Hindlimb muscle (tissue), 1 donor: ENCODE results near the gene PINLYP. TPM values are rescaled to one million over a fixed set of nuclear protein-coding genes. Genes with fewer than 3 reads are reported as not detected.
"Not testable (repeated sequence)": the region's sequence is repeated elsewhere in the genome, so short reads cannot be mapped to it uniquely, and the experiment has no call there.

ENCODE experiments used
- DNase-seq: peaks from one replicate; pipeline ENCODE4 v3.0.0-alpha.2; 2013
- polyA plus RNA-seq: library from polyadenylated mRNA; unstranded; fragments of 120-200 nt; gene quantifications from one replicate; pipeline ENCODE4 v1.2.1, GENCODE V29; 2013; ENCODE audit not compliant: insufficient read length

The PINLYP gene
- polyA plus RNA-seq, 1 donor = 2.9 TPM

DNA sequence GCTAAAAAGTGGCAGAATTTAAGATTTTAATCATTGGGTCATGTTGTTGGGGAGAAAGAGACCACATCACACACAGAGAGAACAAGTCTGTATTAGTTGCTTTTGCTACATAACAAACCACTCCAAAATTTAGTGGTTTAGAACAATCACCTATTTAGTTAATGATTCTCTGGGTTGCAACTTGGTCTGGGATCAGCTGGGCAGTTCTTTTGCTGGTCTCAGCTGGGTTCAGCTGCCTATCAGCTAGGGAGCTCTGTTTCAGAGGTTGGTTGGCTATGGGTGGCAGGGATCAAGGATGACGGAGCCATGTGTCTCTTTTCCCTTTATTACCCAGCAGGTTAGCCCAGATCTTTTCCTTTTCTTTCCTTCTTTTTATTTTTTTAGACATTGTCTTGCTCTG, 8.9 kb downstream of the PINLYP start:
- DNase-seq = no peak

GRCh38 chr19:43586346-43586745, 10.7 kb downstream of the PINLYP start:
- no peak for DNase-seq

DNA sequence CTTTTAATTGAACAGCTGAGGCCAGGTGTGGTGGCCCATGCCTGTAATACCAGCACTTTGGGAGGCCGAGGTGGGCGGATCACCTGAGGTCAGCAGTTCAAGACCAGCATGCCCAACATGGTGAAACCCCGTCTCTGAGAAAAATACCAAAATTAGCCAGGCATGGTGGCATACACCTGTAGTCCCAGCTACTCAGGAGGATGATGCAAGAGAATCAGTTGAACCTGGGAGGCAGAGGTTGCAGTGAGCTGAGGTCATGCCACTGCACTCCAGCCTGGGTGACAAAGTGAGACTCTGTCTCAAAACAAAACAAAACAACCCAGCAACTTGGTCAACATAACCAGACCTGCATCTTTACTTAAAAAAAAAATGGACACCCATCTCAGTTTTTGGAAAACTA, 11.4 kb downstream of the PINLYP start:
- DNase-seq = not testable (repeated sequence)

GRCh38 chr19:43589277-43589676, 13.7 kb downstream of the PINLYP start:
- DNase-seq = no peak

GRCh38 chr19:43589678-43590077, 14.1 kb downstream of the PINLYP start:
- DNase-seq = no peak

DNA sequence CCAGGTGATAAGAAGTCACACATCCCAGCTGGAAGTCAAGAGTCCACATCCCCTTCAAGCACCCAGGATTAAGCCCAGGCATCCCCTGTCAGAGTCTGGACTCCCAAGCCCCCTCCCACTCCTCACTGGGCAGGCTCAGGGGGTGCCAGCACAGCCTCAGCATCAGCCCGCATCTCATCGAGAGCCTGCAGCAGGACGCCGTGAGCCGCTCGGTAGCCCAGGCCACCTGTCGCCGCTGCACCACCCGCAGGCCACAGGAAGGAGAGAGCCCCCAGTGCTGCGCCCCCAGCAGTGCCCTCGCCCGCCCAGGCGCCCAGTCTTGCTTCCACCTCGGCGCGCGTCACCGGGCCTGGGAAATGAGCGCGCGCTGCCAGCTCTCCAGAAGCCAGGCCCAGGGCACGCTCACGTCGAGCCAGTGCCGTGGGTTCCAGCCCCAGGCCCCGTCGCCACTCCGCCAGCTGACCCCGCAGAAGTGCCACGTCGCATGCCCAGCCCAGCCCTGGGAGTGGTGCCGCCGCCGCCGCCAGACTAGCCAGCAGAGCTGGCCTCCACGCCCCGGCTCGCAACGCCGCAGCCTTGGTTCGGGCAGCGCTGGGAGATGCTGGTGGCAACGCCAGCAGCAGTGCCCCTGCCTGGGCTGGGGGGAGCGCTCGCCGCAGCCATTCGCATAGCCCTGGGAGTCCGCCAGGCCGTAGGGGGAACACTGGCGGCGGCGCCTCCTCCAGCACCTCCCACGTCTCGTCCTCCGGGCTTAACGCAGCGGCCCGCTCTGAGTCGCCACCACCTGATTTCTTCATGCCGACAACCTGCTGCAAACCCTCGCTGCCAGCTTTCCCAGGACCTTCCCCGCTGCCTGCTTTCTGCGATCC, 16.5 kb downstream of the PINLYP start:
- DNase-seq = no peak

- DNase-seq = no peak
Observed at GRCh38 chr19:43592800-43593350, 17.3 kb downstream of the PINLYP start.

DNA sequence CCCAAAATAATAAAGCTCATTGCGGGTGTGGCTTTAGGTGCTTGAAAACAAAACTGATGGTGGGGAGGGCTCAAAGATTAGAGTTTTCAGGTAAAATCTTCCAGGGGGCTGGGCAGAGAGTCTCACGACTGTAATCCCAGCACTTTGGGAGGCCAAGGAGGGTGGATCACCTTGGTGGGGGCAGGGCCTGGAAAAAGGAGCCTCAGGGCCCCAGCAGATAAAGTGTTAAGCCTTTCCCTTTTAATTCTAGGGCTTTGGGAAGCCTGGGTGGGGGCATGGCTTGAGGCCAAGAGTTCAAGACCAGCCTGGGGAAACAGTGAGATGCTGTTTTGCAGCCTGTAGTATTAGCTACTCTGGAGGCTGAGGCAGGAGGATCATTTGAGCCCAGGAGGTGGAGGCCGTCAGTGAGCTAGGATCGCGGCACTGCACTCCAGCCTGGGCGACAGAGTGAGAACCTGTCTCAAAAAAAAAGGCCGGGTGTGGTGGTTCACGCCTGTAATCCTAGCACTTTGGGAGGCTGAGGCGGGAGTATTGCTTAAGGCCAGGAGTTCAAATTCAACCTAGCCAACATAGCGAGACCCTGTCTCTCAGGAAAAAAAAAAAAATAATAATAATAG, 18.6 kb downstream of the PINLYP start:
- no peak for DNase-seq

DNA sequence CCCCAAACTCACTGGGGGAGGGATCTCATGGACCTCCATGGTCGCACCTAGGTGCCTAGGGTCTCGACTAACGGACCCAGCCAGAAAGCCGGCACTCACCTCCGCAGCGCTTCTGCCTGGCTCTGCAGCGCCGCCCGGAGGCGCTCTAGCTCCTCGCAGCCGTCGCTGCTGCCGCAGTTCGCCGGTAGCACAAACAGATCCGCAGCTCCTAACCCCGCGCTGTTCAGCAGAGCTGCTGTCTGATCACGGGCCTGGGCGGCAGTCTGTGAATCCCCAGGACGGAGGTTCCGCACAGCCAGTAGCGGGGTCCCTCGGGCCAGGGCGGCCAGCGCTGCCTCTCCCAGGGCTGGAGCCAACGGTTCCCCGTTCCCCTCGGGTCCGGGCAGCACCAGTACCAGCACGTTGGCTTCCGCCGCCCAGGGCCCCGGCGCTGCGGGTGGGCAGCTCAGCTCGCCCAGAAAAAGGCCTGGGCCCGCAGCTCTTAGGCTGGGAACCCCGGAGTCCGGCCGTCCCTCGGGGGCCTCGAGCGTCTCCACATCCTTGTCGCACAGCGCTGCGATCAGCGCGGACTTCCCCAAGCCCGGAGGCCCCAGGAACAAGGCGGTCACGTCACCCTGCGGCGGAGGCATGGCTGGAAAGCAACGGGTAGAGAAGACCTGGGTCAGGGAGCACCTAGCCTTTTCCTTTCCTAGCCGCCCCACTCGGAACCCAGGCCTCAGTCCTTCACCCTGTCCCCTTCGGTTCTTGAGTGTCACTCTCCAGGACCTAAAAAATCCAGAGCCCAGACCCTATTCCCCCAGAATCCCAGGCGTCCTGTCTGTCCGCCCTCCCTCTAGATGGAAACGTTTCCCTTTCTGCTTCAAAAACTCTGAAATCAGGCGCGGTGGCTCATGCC, 19.4 kb downstream of the PINLYP start:
- DNase-seq = peak; percentile 58

DNA sequence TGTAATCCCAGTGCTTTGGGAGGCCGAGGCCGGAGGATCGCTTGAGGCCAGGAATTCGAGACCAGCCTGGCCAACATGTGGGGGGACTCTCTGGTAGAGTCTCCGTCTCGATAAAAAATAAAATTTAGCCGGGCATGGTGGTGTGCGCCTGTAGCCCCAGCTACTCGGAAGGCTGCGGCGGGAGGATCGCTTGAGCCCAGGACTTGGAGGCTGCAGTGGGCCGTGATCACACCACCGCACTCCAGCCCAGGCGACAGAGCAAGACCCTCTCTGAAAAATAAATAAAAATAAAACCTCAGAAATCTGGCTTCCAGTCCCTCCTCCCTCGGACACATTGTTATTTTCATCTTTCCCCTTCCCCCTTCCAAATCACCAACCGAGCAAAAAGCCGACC, 20.0 kb downstream of the PINLYP start:
- no peak for DNase-seq

GRCh38 chr19:43595999-43596841, 20.6 kb downstream of the PINLYP start, which contains the start of the genes IRGQ and ZNF576:
TSS of gene IRGQ (minus strand) at chr19:43596134. CDS start at chr19:43595338, 796 bp downstream.
TSS of gene ZNF576 (plus strand) at chr19:43596595. CDS start at chr19:43597109, 514 bp downstream.
- DNase-seq = peak; percentile 100

- DNase-seq = no peak
Observed at GRCh38 chr19:43596842-43597461, 21.4 kb downstream of the PINLYP start.

DNA sequence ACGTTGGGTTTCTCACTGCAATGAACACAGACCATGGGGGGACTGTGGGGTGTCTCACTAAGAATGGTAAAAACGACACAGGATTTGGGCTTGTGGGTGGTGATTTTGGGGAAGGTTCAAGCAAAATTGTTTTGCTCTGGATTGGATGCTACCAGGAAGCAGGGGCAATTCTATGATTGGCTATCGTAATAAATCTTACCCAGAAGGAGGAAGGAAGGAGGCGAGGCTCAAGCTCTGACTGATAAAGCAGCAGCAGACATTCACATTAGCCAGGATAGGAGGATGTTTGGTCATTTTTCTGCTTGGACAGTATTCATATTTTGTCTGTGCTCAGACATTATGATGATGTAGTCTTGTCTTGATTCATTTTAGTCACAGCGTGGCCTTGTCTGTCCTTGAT, 22.3 kb downstream of the PINLYP start:
- DNase-seq = no peak

GRCh38 chr19:43598445-43599240, 23.0 kb downstream of the PINLYP start:
- DNase-seq = no peak

DNA sequence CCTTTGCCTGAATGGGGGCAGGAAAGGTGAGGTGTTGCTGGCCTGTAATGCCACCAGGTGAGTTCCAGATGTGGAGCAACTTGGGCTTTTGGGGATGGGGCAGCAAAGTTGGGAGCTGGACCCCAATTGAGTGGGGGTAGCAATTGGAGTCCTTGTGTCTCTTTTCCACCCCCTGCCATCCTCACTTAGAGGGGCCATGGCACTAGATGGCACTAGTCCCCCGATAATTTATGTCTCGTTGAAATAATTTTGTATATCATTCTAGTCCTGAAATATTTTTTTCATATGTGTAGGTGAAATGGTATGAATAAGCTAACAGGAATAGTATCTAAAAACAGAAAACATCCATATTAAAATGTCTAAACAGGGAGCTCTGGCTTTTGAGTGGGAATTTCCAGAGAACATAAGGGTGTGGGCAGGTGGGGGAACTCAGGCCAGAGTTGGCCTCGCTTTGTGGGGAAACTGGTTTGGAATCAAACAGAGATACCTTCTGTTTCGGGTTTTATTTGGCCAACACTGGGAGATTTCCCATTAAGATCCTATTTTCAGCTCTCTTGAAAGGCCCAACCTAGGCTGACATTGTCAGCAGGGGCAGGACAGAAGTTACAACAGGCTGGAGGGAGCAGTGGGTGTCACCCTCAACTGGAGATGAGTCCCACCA, 24.2 kb downstream of the PINLYP start:
- DNase-seq = no peak

DNA sequence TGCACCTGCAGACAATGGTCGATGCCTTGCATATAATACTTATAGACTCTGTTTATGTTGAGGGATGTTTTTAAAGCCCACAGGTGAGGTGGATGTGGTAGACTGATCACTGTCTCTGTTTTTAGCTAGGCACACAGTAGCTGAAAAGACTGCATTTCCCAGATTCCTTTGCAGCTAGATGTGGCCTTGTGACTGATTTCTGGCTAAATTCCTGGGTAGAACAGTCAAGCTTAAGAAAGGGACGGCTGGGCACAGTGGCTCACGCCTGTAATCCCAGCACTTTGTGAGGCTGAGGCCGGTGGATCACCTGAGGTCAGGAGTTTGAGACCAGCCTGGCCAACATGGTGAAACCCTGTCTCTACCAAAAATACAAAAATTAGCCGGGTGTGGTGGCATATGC, 24.7 kb downstream of the PINLYP start:
- DNase-seq = not testable (repeated sequence)

GRCh38 chr19:43605875-43606568, 30.4 kb downstream of the PINLYP start:
- DNase-seq = no peak

DNA sequence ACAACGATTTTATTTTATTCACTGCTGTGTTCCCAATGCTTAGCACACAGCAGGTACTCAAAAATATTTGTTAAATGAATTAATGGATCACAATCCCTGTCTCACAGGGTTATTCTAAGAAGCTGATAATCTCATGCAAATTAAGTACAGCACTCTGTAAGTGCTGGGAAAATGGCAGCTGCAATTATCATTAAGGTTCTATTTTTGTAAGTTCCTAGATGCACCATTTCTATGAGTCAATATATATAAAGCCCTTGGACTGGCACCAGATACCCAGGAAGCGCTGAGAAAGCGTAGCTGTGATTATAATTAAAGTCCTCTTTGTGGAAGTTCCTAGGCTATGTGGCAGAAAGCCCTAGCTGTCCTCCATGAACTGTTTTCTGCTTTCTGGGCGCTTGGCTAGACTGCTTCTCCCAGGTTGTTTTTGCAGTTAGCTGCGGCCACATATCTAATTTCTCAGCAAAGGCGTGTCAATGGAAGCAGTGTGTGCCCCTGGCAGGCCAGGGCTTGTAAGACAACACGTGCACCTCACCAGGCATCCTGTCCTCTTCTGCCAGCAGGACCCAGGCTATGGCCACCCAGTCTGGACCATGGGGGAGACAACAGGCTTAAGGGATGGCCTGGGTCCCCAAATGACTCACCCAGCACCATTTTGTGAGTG, 31.1 kb downstream of the PINLYP start:
- DNase-seq = peak; percentile 50
